ENCODE results near the gene SCGB2A2. TPM values are rescaled to one million over a fixed set of nuclear protein-coding genes. Genes with fewer than 3 reads are reported as not detected.

SCGB2A2 gene
- total RNA-seq, 5 donors from 2014 or later (not counting 1 experiment from before 2014, with no cell fraction given): not detected

DNA sequence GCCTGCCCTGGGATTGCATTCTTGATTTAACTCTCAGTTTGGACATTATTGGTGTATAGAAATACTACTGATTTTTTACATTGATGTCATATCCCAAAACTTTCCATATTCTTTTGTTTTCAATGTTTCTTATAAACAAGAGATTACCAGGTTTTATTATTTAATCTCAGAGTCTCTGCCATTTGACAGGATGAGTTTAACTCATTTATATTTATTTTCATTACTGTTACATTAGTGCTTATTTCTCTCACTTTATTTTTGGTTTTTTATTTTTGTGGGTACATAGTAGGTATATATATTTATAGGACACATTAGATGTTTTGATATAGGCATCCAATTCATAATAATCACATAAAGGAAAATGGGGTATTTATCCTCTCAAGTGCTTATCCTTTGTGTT, 38.0 kb downstream of the SCGB2A2 start:
- ATAC-seq (replicated peaks in 1 of 4): no peak
- ChIA-PET CTCF (interaction anchor here in 1 of 2 donors (0.6 kb wide), 1 partner anchor 310 kb away, joined by 5 read pairs; no protein-coding TSS in a partner anchor), POLR2A (no interaction called here)
- Histone ChIP-seq H3K4me3 (ENCODE audit: control insufficient read depth in 1 of 2, extremely low read depth in 1 of 2, low read length in 1 of 2) (no peak overlapping the region), H3K4me1 (ENCODE audit: control insufficient read depth in 1 of 2, extremely low read depth in 1 of 2, insufficient read depth in 2 of 2, low read length in 2 of 2) (peaks cover 0 to 14% of the 10 kb centered on the region in 2 experiments), H3K27me3 (replicated peaks in 1 of 2; ENCODE audit: control insufficient read depth in 2 of 2, extremely low read depth in 1 of 2, insufficient read depth in 2 of 2, low read length in 1 of 2) (peaks cover 2 to 33% of the 10 kb centered on the region in 2 experiments), H3K36me3 (ENCODE audit: control insufficient read depth in 2 of 2, extremely low read depth in 1 of 2, insufficient read depth in 1 of 2, low read length in 1 of 2) (no peaks in the 10 kb centered on the region), H3K27ac (ENCODE audit: low read length) (no peak overlapping the region), H3K9me3 (no peaks in the 10 kb centered on the region)
- Mint-ChIP-seq H3K4me3 (no peak overlapping the region), H3K27me3 (peaks cover 23 to 34% of the 10 kb centered on the region in 2 donors), H3K9me3 (peaks cover 2 to 7% (median 5%) of the 10 kb centered on the region in 3 donors), H3K4me1 (peaks cover 9 to 12% (median 12%) of the 10 kb centered on the region in 3 donors), H3K27ac (no peak overlapping the region), H3K36me3 (no peaks in the 10 kb centered on the region)
- DNase-seq: no peak

DNA sequence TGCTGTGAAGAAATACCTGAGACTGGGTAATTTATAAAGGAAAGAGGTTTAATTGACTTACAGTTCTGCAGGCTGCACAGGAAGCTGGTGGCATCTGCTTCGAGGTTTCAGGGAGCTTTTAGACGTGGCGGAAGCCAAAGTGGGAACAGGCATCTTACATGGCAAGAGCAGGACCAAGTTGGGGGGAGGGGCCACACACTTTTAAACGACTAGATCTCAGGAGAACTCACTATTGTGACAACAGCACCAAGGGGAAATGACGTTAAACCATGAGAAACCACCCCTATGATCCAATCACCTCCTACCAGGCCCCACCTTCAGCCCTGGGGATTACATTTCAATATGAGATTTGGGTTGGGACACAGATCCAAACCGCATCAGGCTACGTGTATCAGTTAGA, 40.0 kb downstream of the SCGB2A2 start:
- DNase-seq (no peak), ATAC-seq (replicated peaks in 1 of 4) (no peak)
- ChIA-PET CTCF (interaction anchor here in 1 of 2 donors (1.0 kb wide), 1 partner anchor 528 kb away, joined by 3 read pairs; no protein-coding TSS in a partner anchor), POLR2A (interaction anchor here in 1 of 2 donors (0.6 kb wide), 1 partner anchor 31 kb away, joined by 4 read pairs; no protein-coding TSS in a partner anchor)
- no peaks in the 10 kb centered on the region for H3K36me3 ChIP-seq (ENCODE audit: control insufficient read depth in 2 of 2, extremely low read depth in 1 of 2, insufficient read depth in 1 of 2, low read length in 1 of 2)
- Mint-ChIP-seq H3K27ac (no peak overlapping the region), H3K4me3 (no peak overlapping the region), H3K36me3 (no peaks in the 10 kb centered on the region), H3K4me1 (peaks cover 9 to 12% (median 12%) of the 10 kb centered on the region in 3 donors), H3K9me3 (peaks cover 2 to 7% (median 5%) of the 10 kb centered on the region in 3 donors), H3K27me3 (peaks cover 31 to 34% of the 10 kb centered on the region in 2 donors)
- H3K27me3 ChIP-seq (replicated peaks in 1 of 2; ENCODE audit: control insufficient read depth in 2 of 2, extremely low read depth in 1 of 2, insufficient read depth in 2 of 2, low read length in 1 of 2): peaks cover 0 to 41% of the 10 kb centered on the region in 2 experiments
- H3K4me1 ChIP-seq (ENCODE audit: control insufficient read depth in 1 of 2, extremely low read depth in 1 of 2, insufficient read depth in 2 of 2, low read length in 2 of 2): peaks cover 0 to 14% of the 10 kb centered on the region in 2 experiments
- 0% methylated on average over 2 of the region's 7 CpGs for WGBS (ENCODE audit: insufficient coverage)
- H3K4me3 ChIP-seq (ENCODE audit: control insufficient read depth in 1 of 2, extremely low read depth in 1 of 2, low read length in 1 of 2): no peak overlapping the region
- H3K27ac ChIP-seq (ENCODE audit: low read length): no peak overlapping the region
- no peaks in the 10 kb centered on the region for H3K9me3 ChIP-seq

DNA sequence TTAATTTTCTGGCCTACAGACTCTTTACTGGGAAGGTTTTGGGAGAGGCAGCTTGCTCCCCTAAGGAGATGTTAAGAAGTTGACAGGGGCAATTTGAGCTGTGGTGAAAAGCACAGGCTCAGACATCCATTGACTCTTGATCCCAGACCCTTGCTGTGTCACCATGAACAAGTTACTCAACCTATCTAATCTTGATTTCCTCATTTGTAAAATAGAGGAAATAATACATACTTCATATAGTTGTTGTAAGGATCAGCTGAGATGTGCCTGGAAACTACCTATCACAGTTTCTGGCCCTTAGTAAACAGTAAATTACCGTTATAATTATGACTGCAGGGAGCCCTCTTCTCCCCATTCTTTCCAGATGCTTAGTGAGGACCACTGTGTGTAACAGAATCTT, 45.5 kb downstream of the SCGB2A2 start:
- Histone ChIP-seq H3K4me3 (ENCODE audit: control insufficient read depth in 1 of 2, extremely low read depth in 1 of 2, low read length in 1 of 2) (no peak overlapping the region), H3K27me3 (replicated peaks in 1 of 2; ENCODE audit: control insufficient read depth in 2 of 2, extremely low read depth in 1 of 2, insufficient read depth in 2 of 2, low read length in 1 of 2) (peaks cover 0 to 27% of the 10 kb centered on the region in 2 experiments), H3K36me3 (ENCODE audit: control insufficient read depth in 2 of 2, extremely low read depth in 1 of 2, insufficient read depth in 1 of 2, low read length in 1 of 2) (no peaks in the 10 kb centered on the region), H3K27ac (ENCODE audit: low read length) (no peak overlapping the region), H3K4me1 (ENCODE audit: control insufficient read depth in 1 of 2, extremely low read depth in 1 of 2, insufficient read depth in 2 of 2, low read length in 2 of 2) (peaks cover 0 to 14% of the 10 kb centered on the region in 2 experiments), H3K9me3 (no peaks in the 10 kb centered on the region)
- Mint-ChIP-seq H3K4me1 (peaks cover 9 to 12% (median 12%) of the 10 kb centered on the region in 3 donors), H3K27me3 (peaks cover 31 to 35% of the 10 kb centered on the region in 2 donors), H3K27ac (no peak overlapping the region), H3K9me3 (no peaks in the 10 kb centered on the region), H3K36me3 (no peaks in the 10 kb centered on the region), H3K4me3 (no peak overlapping the region)
- no peak for ATAC-seq (replicated peaks in 1 of 4)
- 83% methylated on average over 1 of the region's 1 CpG for WGBS (ENCODE audit: insufficient coverage)
- ChIA-PET POLR2A (no interaction called here), CTCF (interaction anchor here in 1 of 2 donors (0.8 kb wide), 1 partner anchor 24 kb away, joined by 3 read pairs; no protein-coding TSS in a partner anchor)
- no peak for DNase-seq

GRCh38 chr11:62322524-62322923, 52.6 kb downstream of the SCGB2A2 start:
- no peak overlapping the region for H3K4me3 ChIP-seq (ENCODE audit: control insufficient read depth in 1 of 2, extremely low read depth in 1 of 2, low read length in 1 of 2)
- no peaks in the 10 kb centered on the region for H3K4me1 Mint-ChIP-seq
- H3K4me1 ChIP-seq (ENCODE audit: control insufficient read depth in 1 of 2, extremely low read depth in 1 of 2, insufficient read depth in 2 of 2, low read length in 2 of 2): no peaks in the 10 kb centered on the region
- CTCF ChIA-PET: interaction anchor here in 1 of 2 donors (0.7 to 0.9 kb wide), 2 partner anchors 11 to 468 kb away, joined by 3 read pairs; no protein-coding TSS in a partner anchor
- no peak overlapping the region for H3K27ac Mint-ChIP-seq
- 100% methylated on average over 1 of the region's 2 CpGs for WGBS (ENCODE audit: insufficient coverage)
- H3K36me3 Mint-ChIP-seq: no peaks in the 10 kb centered on the region
- no peak for DNase-seq
- POLR2A ChIA-PET: interaction anchor here in 1 of 2 donors (0.5 kb wide), 1 partner anchor 164 kb away, joined by 5 read pairs; no protein-coding TSS in a partner anchor
- H3K9me3 ChIP-seq: no peaks in the 10 kb centered on the region
- H3K36me3 ChIP-seq (ENCODE audit: control insufficient read depth in 2 of 2, extremely low read depth in 1 of 2, insufficient read depth in 1 of 2, low read length in 1 of 2): no peaks in the 10 kb centered on the region
- H3K9me3 Mint-ChIP-seq: no peaks in the 10 kb centered on the region
- peaks cover 4 to 19% of the 10 kb centered on the region in 2 donors for H3K27me3 Mint-ChIP-seq
- ATAC-seq (replicated peaks in 1 of 4): no peak
- no peak overlapping the region for H3K27ac ChIP-seq (ENCODE audit: low read length)
- H3K4me3 Mint-ChIP-seq: no peak overlapping the region
- peaks cover 0 to 17% of the 10 kb centered on the region in 2 experiments for H3K27me3 ChIP-seq (replicated peaks in 1 of 2; ENCODE audit: control insufficient read depth in 2 of 2, extremely low read depth in 1 of 2, insufficient read depth in 2 of 2, low read length in 1 of 2)

Other genes with a start within 250 kb of the SCGB2A2 start
- 10 to 100 TPM; 20.7 to 31.4 (median 24.9) TPM for gene INCENP, start 146.1 kb upstream of the SCGB2A2 start, total RNA-seq
- not detected for gene SCGB1D1, start 79.9 kb upstream of the SCGB2A2 start, total RNA-seq
- gene SCGB2A1, start 61.5 kb upstream of the SCGB2A2 start, total RNA-seq: not detected
- gene SCGB1D2, start 27.9 kb upstream of the SCGB2A2 start, total RNA-seq: not detected
- not detected for gene SCGB1D4, start 28.9 kb downstream of the SCGB2A2 start, total RNA-seq
- 1 to 10 TPM in 4 of 5 donors, under 1 TPM in 1; 0.88 to 2.6 (median 1.9) TPM for gene ASRGL1, start 67.3 kb downstream of the SCGB2A2 start, total RNA-seq
- 1 to 10 TPM in 2 of 5 donors, not detected in 3; 1.8 to 3.2 TPM for gene SCGB1A1, start 148.9 kb downstream of the SCGB2A2 start, total RNA-seq